Esophagus muscularis mucosa (tissue), 4 donors: ENCODE results near the gene FCRL4. TPM values are rescaled to one million over a fixed set of nuclear protein-coding genes. Genes with fewer than 3 reads are reported as not detected.

Experiments used
- DNase-seq: peaks from one replicate; pipeline ENCODE4 v3.0.0-alpha.2; 2017; ENCODE audit errors: extremely low spot score
- H3K27ac ChIP-seq, 4 donors: fragments of 200-600 bp; sonication (generic); replicated peaks in 1 of 4; 1 replicate in 3 of 4; 2 replicates in 1 of 4; pipeline ENCODE4 v1.5.1; 2016 to 2019; ENCODE audit warnings: mild to moderate bottlenecking in 1 of 4
- H3K27me3 ChIP-seq, 4 donors: fragments of 200-600 bp; sonication (generic); one replicate each; pipeline versions ENCODE4 v1.5.1 to v1.6.0; 2016 to 2019
- H3K36me3 ChIP-seq, 4 donors: fragments of 200-600 bp; sonication (generic); one replicate each; pipeline ENCODE4 v1.5.1; 2016 to 2019
- H3K4me1 ChIP-seq, 4 donors: fragments of 200-600 bp; sonication (generic); one replicate each; pipeline ENCODE4 v1.5.1; 2016 to 2019
- H3K4me3 ChIP-seq, 4 donors: fragments of 200-600 bp; sonication (generic); 1 replicate in 2 of 4; 2 replicates in 2 of 4; pipeline ENCODE4 v1.5.1; 2016 to 2019; ENCODE audit warnings: mild to moderate bottlenecking in 4 of 4, moderate library complexity in 1 of 4
- H3K9me3 ChIP-seq, 4 donors: fragments of 200-600 bp; sonication (generic); 1 replicate in 3 of 4; 2 replicates in 1 of 4; pipeline ENCODE4 v1.5.1; 2016 to 2019
- EP300 ChIP-seq: sonication (generic); formaldehyde crosslinking; IDR thresholded peaks from one replicate; pipeline ENCODE4 v1.6.1; 2017; ENCODE audit warnings: antibody characterized with exemption
- POLR2A ChIP-seq: fragments of 450-650 bp; IDR thresholded peaks from one replicate; pipeline ENCODE4 v1.6.1; 2017; ENCODE audit warnings: antibody characterized with exemption, moderate library complexity, mild to moderate bottlenecking, low read depth
- POLR2AphosphoS5 ChIP-seq, 2 donors: sonication (generic); formaldehyde crosslinking; IDR thresholded peaks; one replicate each; pipeline ENCODE4 v1.6.1; 2017; ENCODE audit warnings: antibody characterized with exemption in 2 of 2
- WGBS: methylation state at CpG from one replicate; pipeline ENCODE4 v1.1.5; 2018; 5-methylcytosine and 5-hydroxymethylcytosine counted together
- intact Hi-C: fragments of 100-400 bp; cut with DNase I; formaldehyde crosslinking; loops from one replicate; pipeline ENCODE4 v1.15.1; 2023
- total RNA-seq, 4 donors: library from RNA; depleted of rRNA; stranded (reverse); fragments of >200 nt; gene quantifications; one replicate each; pipeline versions ENCODE4 v1.1.0 to v1.2.1, GENCODE V29; 2016
- TF ChIP-seq, protein P1 (sequence below), 3 experiments: fragments of 200-600 bp in 2 of 3; fragments of 450-650 bp in 1 of 3; sonication (generic) in 2 of 3; IDR thresholded peaks; one replicate each; pipeline ENCODE4 v1.5.1; 2017 to 2019; ENCODE audit warnings: antibody characterized with exemption in 3 of 3, mild to moderate bottlenecking in 2 of 3, moderate library complexity in 1 of 3

The FCRL4 gene
- total RNA-seq, 4 donors from 2014 or later, result not detected

DNA sequence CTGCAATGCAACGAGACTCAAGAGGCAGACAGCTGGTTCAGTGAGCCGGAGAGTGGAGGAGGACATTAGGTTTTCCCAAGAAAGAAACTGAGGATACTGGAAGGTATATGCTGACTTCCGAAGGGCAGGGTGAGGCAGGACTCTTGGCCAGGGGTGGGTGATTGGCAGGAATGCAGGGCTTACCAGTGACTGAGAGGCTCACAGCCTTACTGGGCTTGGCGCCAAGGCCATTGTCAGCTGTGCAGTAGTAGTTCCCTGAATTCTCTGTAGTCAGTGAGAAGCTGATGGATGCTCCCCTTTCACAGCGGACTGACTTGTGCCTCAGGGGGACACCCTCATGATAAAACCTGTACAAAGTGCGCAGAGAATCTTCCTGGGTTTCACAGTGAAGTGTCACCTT, 55.2 kb downstream of the FCRL4 start:
- 78% methylated on average over 6 of the region's 6 CpGs for WGBS
- Histone ChIP-seq H3K4me3 (no peak overlapping the region), H3K36me3 (no peaks in the 10 kb centered on the region), H3K27ac (no peak overlapping the region), H3K9me3 (no peaks in the 10 kb centered on the region), H3K27me3 (peaks cover 0 to 11% (median 0%) of the 10 kb centered on the region in 4 donors), H3K4me1 (no peaks in the 10 kb centered on the region)
- no peak for TF ChIP-seq POLR2A
- no peak for TF ChIP-seq POLR2AphosphoS5 (IDR thresholded peaks at IDR 0.05)
- no peak for TF ChIP-seq EP300
- TF ChIP-seq, protein P1, sequence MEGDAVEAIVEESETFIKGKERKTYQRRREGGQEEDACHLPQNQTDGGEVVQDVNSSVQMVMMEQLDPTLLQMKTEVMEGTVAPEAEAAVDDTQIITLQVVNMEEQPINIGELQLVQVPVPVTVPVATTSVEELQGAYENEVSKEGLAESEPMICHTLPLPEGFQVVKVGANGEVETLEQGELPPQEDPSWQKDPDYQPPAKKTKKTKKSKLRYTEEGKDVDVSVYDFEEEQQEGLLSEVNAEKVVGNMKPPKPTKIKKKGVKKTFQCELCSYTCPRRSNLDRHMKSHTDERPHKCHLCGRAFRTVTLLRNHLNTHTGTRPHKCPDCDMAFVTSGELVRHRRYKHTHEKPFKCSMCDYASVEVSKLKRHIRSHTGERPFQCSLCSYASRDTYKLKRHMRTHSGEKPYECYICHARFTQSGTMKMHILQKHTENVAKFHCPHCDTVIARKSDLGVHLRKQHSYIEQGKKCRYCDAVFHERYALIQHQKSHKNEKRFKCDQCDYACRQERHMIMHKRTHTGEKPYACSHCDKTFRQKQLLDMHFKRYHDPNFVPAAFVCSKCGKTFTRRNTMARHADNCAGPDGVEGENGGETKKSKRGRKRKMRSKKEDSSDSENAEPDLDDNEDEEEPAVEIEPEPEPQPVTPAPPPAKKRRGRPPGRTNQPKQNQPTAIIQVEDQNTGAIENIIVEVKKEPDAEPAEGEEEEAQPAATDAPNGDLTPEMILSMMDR (IDR thresholded peaks at IDR 0.05), result no peak
- DNase-seq, result no peak
- intact Hi-C loops, result no loop called here

DNA sequence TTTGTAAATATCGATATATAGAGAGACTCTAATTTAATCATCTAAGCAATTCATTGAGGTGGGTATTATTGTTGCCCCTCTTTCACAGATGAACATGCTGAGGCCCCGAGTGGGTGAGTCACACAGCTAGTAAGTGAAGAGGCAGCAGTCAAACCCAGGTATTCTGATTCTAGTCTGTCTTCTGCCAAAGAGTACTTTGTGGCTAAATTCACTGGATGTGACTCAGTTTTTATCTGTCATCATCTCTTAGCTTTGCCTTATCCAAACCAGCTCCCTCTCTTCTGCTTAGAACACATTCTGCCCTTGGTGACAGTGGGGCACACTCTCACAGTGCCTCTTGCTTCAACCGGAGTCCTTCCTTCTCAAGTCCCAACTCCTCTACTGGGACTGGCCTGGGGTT, 57.0 kb downstream of the FCRL4 start:
- H3K4me1 ChIP-seq, result no peaks in the 10 kb centered on the region

DNA sequence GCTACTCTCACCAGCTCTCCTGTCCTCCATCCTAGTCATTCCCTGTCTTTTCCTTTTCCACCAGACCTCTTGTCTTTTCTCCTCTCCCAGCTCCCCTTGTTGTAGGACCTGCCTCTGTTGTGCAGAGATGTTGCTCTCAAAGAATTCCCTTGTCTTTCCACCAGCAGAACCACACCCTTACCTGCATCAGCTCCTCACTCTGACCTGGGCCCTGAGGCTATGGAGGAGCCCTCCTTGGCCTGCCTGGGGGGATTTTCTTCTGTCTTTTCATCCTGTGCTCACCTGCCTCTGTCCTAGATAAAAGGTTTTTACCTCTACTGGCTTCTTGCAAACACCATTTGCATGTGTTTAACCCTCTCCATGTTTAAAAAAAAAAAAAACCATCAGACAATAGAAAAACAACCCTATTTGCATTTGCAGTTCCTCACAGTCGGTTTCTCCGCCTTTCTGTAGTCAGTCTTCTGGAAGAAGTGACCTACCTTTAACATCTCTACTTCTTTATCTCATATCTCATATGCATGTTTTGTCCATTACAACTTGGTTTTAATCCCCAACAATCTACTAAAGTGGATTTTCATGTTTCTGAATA, 57.6 kb downstream of the FCRL4 start:
- DNase-seq, result no peak
- no peaks in the 10 kb centered on the region for H3K9me3 ChIP-seq
- no peak overlapping the region for H3K27ac ChIP-seq
- H3K4me1 ChIP-seq, result no peaks in the 10 kb centered on the region
- H3K27me3 ChIP-seq, result no peaks in the 10 kb centered on the region
- intact Hi-C loops, result no loop called here
- H3K4me3 ChIP-seq, result no peak overlapping the region
- H3K36me3 ChIP-seq, result no peaks in the 10 kb centered on the region
- TF ChIP-seq EP300 (no peak), POLR2AphosphoS5 (IDR thresholded peaks at IDR 0.05) (no peak), POLR2A (no peak)
- TF ChIP-seq, protein P1 (IDR thresholded peaks at IDR 0.05), result no peak
- WGBS, result 34% methylated on average over 2 of the region's 2 CpGs

More for the DNA sequence above, 57.0 kb downstream of the FCRL4 start:
- TF ChIP-seq POLR2AphosphoS5 (IDR thresholded peaks at IDR 0.05) (no peak), POLR2A (no peak), EP300 (no peak)
- TF ChIP-seq, protein P1 (IDR thresholded peaks at IDR 0.05), result no peak
- 83% methylated on average over 3 of the region's 3 CpGs for WGBS
- no peak for DNase-seq
- Histone ChIP-seq H3K36me3 (no peaks in the 10 kb centered on the region), H3K4me3 (no peak overlapping the region), H3K9me3 (no peaks in the 10 kb centered on the region), H3K27ac (no peak overlapping the region), H3K27me3 (no peaks in the 10 kb centered on the region)
- intact Hi-C loops, result no loop called here

DNA sequence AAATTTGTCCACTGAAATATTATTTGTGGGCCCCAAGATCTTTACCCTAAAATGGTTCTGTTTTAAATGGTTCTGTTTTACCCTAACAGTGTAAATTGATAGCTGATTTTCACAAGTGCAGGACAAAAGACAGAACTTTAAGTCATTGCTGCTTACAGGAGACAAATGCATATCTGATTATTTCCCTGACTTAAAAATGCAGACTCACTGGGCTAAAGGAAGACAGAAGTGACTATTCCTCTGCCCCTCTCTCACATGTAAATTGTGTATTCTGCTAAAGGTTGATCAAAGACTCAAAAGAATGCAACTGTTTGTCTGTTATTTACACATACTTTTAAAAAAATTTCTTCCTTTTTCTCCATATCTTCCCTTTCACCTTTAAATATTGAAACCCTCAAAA, 58.3 kb downstream of the FCRL4 start:
- TF ChIP-seq, protein P1 (IDR thresholded peaks at IDR 0.05), result no peak
- TF ChIP-seq POLR2A (no peak), POLR2AphosphoS5 (IDR thresholded peaks at IDR 0.05) (no peak)
- Histone ChIP-seq H3K4me1 (no peaks in the 10 kb centered on the region), H3K27me3 (no peaks in the 10 kb centered on the region), H3K27ac (no peak overlapping the region), H3K36me3 (no peaks in the 10 kb centered on the region), H3K4me3 (no peak overlapping the region), H3K9me3 (no peaks in the 10 kb centered on the region)
- no peak for DNase-seq
- intact Hi-C loops, result no loop called here

DNA sequence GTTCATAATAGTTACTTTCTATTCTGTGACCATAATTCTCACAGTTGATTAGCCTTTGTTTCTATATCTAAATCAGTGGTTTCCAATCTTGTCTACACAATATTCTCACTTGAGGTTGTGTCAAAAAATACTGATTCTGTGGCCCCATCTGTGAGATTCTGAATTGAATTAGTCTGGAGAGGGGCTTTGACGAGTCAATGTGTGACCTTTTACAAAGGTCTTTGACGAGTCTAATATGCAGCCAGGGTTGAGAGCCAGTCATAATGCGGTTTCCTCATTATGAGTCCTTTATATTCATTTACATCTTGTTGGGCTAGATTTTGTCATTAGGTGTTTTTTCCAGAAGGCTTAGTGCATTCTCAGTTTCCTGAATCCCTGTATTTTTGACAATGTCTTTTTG, 65.3 kb downstream of the FCRL4 start:
- Histone ChIP-seq H3K27me3 (no peaks in the 10 kb centered on the region), H3K4me3 (no peak overlapping the region), H3K27ac (no peak overlapping the region), H3K36me3 (no peaks in the 10 kb centered on the region), H3K9me3 (no peaks in the 10 kb centered on the region), H3K4me1 (no peaks in the 10 kb centered on the region)
- intact Hi-C loops, result no loop called here
- DNase-seq, result no peak
- 71% methylated on average over 3 of the region's 3 CpGs for WGBS
- TF ChIP-seq POLR2A, result no peak
- no peak for TF ChIP-seq POLR2AphosphoS5 (IDR thresholded peaks at IDR 0.05)
